Renal pelvis (tissue), 4 donors: Measurements from ENCODE around the gene LAMB1. TPM values are rescaled to one million over a fixed set of nuclear protein-coding genes. Genes with fewer than 3 reads are reported as not detected.
A peak's percentile ranks its signal among the peaks of the same experiment; 100 is the strongest.

Experiments
- DNase-seq: peaks from one replicate; pipeline ENCODE4 v3.0.0-alpha.2; 2013
- polyA plus RNA-seq, 3 donors: library from polyadenylated mRNA; unstranded; fragments of 120-200 nt; gene quantifications; one replicate each; pipeline ENCODE4 v1.2.1, GENCODE V29; 2013; ENCODE audit not compliant: insufficient read length in 3 of 3

Gene LAMB1
- polyA plus RNA-seq, 3 donors = 618 to 855 (median 711) TPM

DNA sequence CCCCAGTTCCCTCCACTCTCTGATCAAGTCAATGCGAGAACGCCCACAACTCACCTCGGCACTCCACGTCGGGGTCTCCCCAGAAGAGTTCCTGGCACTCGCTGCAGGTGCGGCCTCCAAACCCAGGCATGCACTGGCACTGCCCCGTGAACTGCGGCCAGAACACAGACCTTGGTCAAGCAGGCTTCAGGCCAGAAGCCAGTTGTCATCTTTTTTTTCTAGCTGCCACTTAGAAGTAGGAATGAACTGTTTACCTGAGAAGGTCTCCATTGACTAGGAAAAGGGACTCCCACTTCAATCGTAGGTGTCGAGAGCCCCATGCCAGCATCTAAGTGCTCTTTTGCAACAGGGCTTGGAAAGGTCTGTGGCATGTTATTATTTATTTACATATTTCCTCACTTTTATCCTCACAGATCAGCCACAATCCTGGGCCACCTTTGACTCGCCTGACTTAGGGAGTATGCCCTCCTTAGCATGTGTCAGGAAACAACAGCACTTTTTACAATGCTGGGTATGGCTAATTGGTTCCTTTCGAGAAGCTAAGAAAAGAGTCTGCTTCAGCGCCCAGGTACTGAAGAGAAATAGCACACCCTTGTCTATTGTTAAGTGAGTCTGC lies 51.7 kb downstream of the LAMB1 start:
- DNase-seq = no peak

DNA sequence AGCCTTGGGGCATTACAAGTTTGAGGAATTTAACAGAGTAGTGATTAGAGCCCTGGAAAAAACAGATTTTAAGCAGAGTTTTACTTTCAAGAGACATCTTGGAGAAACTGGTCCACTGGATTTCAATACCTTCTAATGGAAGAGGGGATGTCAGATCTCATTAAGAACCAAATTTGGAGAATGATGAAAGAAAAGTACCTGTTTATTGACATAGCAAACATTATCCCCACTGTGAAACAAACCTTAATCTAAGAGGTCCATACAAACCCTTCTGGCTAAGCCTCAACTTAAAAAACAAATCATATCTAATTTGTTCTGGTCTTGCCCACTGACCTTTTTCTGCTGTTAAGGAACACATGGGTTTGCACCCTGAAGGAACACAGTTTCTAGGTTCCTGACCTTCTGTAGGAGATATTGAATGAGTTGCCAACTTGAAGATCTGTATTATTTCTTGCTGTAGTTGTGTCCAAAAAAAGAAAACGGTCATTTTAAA lies 53.5 kb downstream of the LAMB1 start:
- DNase-seq = no peak

DNA sequence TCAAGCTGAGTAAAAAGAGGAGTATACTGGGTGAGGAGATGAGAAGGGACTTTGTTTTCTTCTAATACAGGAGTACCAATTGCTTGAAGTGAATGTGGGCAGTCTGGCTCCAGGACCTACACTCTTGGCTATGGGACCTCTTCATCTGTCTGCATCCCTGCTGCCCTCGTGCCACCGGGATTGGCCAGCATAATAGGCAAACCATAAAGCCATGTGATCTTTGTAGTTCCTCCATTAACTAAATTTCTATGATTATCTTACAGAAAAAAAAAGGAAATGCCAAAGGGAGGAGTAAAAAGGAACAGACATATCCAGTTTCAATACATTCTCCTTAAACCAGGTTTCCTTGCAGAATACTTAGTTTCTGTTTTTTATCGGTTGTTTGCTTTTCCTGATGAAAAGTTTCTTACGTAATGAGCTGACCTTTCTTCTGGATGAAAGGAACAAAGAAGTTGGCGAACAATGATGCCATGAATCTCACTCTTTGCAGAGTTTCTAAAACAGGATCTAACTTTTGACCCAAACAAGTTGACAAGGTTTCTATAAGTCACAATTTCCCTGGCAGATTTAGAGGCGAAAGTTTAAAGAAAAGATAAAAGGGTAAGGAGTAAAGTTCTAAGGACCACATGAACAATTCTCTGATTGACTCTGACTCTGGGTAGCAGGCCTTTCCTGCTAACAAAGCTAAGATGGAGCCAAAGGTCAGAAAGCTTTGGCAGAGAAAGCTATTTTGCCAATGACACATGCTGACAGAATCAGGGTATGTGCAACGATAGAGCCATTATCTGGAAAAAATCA lies 54.1 kb downstream of the LAMB1 start:
- no peak for DNase-seq

DNA sequence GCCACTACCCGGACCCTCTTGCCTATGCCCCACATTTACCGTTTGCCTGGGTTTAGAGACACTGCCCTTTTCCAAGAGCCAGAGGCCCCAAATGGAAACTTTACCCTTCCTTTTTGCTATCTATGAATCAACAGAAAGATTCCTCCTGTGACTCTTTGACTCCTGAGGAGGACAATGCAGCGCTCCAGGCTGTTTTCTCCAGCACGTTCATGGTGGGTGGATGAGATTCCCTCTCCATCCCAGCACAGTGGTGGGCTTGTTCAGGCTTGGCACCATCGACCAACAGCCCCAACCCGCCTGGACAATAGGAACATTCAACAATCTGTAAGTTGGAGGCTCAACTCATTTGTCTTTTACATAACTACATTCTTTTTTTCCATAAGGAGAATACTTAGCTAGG lies 56.1 kb downstream of the LAMB1 start:
- DNase-seq = no peak

DNA sequence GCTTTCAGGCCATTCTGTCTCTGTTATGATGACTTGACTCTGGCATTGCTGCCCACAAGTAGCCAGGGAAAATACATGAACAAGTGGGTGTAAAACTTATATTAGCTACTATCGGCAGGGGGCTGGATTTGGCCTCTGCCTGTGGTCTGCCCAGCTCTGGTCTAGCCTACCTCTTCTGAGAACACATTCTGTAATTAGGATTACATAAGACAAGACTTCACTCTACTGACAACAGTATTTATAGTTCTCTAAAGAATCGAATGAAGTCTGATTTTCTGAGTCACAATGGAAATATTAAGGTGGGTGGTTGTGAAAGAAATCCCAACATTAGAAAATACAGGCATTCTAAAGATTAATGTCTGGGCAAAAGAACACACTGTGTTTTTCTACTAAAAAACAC lies 56.5 kb downstream of the LAMB1 start:
- no peak for DNase-seq

DNA sequence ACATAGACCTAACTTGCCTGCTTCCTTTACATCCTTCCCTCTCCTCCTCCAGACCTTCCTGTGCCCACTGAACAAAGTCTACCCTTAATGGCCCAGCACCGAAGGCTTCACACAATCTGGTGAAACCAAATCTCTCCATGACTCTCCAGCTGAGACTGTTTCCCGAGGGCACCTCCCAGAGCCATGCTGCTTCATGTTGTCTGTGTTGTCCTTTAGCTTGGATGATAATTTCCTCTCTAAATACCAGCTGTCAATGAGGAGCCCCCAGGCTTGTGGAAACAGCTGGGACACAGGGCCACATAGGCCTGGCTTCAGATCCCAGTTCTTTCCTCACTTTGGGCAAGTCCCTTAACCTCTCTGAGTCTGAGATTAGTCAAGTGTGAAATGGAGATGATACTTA lies 57.6 kb downstream of the LAMB1 start:
- DNase-seq = no peak

DNA sequence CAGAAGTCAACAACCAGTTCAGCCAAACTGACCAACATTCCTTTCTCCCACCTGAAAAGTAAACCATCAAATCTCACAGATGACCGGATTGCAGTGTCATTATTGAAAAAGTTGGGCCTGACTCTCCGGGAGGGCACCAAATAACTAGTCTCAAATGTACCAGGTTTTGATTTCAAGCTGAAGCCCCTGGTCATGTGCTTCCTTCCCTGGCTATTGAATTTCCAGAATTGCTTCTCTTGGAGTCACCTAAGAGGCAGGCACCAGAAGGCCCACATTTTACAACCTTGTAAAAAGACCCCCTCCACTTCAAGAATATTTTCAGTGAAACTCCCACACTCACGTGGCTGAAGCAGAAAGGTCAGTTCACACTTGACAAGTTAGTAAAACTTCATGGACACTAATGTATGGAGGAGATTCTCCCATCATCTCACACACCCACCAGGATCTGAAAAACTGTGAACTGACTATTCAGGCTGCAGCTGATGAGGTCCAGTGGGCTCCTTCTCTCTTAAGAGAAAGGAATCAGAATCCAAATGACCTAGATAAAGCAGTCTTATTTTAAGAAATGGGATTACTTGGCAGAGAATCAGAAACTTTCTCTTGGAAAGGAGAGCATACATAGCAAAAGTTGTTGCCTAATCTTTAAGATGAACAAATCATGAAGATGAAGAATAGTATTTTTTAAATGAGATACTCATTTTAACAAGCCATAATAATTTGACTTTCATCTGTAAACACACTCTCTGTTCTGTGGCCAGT lies 58.4 kb downstream of the LAMB1 start:
- peak; percentile 24 for DNase-seq

DNA sequence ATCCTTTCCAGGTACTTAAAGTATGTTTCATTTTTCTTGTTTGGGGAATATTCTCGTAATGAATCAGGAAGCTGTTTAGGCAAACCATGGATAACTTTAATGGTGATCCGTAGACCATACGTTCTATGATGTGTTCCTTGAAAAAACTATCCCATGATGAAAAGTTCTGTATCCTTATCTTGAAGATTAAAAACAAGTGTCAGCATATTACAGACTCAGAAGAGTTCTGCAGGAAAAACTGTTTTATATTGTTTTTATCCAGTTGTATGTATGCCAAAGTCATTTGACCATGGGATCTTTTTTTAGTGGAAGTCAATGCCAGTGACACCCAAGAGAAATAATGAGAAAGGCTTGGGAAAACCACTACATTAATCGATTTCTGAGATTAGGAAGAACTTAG lies 59.9 kb downstream of the LAMB1 start:
- DNase-seq = no peak

DNA sequence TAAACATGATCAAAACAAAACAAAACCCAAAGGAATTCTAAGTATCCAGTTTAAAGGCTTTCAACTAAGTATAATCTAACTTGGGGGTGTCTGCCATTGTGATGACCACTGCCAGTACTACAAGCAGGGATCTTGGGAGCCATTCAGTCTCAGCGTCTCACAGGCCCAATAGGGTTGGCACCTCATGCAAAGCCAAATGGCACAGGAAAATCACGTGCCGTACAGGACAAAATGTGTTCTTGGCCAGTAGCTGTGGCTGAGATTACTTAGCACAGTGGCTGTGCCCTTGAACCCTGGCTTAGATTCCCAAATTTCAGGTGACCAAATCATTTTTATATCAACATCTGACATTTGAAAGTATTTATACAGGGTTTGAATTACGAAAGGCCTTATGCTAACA lies 62.0 kb downstream of the LAMB1 start:
- DNase-seq = no peak

DNA sequence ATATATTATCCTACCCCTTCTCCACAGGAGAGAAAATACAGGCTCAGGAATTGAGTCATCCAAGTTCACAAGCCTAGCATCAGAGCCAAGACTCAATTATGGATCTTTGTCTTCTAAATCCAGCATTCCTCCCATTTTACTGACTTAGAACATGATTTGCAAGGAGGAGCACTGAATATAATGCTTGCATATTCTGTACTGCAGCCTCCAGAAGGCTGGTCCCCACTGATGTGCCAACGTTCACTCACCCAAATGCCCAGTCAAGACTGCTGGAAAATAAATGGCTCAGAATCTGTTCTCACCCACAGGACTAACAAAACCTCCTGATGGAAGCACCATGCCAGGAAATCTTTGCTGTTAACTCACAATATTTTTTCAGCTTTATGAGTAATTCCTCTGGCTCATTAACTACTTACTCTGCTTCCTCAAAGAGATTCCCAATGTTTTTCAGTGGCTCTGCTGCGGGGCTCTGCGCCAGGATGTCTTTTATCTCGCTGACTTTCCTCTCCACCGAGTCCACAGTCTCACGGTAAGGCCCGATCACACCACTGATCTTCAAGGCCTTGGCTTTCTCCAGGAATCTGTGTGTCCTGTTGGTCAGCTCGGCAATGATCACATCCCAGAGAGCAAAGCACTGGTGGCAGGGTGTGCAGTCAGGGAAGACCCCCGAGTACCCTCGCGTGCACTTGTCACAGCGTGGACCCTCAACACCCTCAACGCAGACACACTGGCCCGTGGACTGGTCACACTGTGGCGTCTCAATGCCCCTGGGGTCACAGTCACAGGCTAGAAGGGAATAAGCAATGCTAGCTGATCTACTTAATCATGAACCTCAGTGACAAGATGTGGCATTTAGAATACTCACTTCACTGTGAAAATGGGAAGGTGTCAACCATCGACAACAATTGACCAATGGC lies 63.1 kb downstream of the LAMB1 start:
- no peak for DNase-seq

DNA sequence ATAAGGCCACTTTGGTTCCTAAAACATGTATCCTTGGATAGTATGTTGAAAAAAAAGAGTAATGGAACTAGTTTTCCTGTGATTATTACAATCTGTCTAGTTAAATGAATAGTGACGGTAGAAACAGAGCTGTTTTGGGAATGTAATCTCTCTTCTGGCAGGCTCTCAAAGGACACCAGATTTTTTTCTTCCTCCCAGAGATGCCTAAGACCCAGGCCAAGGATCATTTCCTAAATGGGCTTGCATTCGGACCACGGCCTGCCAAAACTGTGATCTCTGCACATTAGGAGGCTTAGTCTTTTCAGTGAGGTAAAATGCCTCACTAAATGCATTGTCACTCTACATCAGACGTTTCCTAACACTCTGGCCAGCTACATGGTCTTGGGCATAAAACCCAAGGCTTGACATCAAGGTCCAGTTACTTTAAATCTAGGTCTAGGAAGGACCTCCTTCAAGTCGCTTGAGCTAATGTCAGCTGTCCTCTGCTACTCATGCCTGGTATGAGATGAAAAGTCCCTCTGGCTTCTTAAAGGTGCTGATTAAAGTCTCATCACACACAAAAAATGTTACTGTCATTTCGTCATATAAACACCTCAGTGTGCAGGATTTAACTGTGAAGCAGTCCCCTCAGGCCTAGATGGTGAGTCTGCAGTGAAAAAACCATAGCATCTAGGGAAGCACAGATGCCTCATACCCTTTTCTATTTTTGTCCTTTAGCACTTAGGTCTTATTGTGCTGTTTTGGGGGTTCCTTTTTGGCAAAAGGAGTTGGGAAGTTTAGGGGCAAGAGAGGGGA lies 64.3 kb downstream of the LAMB1 start:
- no peak for DNase-seq

DNA sequence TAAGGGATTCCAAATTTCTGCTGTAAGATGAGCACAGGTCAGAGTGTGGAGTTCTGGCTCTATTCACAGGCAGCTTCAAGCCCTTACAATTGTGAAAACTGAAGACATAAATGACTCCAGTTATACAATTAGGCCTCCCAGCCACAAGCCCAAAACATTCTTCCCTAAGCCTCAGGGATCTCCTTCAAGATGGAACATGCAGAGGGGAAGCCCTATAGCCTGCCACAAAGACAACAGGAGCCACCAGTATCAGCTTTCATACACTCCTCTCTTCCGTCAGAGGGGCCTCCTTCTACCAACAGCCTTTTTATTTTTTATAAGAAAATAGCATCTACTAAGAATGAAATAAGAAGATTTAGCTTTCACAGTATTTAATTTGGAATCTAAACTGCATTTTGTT lies 65.4 kb downstream of the LAMB1 start:
- DNase-seq = no peak

DNA sequence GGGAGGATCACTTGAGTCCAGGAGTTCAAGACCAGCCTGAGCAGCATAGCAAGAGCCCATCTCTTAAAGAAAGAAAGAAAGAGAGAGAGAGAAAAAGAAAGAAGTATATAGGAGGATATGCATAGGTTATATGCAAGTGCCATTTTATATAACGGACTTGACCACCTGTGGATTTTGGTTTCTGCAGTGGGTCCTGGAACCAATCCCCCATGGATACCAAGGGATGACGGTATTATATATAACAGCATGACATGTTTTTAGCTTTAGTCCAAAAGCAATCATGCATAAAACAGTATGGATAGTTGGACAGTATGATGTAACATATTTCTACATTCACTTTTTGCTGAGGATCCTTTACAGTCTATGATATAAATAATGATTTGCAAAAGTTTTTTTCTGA lies 66.6 kb downstream of the LAMB1 start:
- DNase-seq = no peak

DNA sequence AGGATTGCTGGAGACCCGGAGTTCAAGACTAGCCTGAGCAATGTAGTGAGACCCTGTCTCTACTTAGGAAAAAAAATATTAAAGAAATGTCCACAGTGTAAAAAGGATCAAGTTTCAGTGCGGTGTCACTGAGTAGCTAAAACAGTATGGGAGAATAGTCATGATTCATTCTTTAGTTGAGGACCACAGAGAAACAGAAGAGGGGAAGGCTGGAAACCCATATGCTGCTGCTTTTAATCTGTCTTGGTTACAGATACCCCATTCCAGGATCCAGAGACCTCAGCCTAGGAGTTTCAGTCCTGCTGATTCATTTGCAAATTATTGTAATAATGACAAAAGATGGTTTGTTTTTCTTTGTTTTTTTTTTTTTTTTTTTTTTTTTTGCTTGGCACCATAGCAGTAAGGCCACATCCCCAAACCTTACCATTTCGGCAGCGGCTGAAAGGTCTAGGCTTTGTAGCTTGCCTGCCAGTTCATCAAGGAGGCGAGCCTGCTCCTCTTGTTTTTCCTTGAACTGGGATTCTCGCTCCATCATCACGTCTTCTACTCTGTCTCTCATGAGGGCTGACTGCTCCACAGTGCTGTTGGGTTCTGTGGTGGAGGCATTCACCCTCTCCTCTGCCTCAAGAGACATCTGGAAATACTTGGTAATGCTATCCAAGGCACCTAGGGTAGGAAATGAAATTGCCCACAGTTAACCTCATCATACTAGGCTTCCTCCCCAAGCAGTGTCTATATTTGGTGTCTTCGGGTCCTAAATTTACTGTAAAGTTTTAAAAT lies 67.8 kb downstream of the LAMB1 start:
- DNase-seq = no peak

DNA sequence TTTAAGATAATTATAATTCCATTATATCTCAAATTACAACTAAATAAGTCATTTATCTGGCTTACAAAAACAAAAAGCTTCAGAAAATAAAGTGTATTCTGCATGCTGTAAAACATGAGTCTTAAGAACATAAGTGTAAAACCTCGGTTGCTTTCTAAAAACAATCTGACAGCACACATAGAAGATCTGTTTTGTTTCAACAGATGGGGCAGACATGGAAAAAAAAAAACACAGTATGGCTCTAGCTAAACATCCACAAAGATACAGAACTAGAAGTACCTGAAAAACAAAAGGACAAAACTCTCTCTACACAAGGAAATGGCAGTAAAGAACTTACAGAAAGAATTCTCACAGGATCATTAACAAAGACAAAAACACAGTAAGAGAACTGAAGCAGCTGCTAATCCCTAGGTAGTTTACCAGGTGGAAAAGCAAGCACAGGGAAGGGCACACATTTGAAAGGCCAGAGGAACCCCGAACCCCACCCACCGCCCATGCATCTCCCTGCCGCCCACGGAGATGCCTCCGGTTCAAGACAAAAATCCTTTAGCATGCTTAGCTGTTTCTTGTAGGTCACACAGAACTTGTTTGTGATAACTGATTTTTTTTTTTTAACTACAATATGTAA lies 69.5 kb downstream of the LAMB1 start:
- no peak for DNase-seq

DNA sequence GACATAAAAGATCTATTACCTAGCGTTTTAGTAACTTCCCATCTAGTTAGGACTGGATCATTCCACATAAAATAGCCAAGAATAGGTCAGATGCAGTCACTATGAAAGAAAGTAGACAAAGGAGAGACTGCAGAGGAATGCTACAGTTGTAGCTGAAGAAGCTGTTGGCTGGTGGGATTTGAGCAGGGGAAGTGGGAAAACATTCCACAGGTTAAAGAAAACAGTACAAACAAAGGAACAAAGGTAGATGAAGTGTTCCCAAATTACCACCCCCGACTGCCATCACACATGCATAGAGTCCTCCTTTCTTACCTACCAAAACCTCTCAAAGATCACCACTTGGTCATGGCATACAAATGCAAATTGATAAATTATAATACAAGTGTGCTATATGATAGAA lies 70.2 kb downstream of the LAMB1 start:
- no peak for DNase-seq

DNA sequence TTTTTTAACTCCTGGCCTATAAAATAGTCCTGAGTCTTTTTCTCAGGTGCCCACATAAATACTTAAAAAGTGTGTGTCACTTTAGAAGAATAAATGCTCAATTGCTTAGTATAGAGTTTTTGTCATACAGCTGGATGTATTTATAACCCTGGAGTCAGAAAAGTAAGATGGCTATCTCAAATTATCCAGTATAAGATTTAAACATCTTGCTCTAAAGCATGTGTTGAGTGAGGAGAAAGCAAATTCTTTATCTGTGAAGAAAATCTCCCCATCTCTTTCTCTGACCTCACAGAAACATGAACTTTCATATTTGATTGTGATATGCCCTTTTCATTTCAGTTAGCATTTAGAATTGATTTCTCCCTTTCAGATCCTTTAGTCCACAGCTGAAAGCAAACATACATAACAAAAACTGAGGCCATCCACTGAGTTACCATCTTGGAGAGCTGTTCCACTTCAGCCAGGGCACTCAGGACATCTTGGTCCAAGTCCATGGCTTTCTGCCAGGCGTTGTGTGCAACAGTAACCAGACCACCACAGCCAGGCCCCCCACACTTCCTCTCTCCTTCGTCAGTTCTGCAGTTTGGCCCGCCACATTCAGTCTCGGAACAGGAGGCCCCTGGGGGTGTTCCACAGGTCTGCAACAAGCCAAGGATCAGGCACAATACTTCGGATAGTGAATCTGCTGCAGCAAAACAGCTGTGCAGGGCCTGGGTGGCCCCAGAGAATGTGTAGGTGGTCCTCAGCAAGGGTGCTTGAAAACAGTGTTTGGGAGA lies 71.0 kb downstream of the LAMB1 start:
- DNase-seq = no peak

DNA sequence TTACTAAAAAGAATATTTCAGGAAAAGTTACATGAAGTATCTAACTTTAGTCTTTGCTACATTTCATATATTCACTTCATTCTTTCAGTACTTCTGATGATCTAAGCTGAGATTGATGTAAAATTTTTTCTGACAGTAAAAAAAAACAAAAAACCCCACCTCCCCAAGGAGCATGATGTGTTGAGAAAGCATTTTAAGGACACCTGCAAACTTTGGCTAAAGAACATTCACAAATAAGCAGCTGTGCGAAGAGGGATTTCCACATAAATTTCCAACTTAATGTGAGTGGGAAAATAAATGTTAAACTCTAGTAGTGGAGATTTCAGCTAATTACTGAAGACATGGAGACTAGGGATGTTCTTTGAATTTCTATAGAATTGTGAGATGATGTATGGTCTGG lies 76.5 kb downstream of the LAMB1 start:
- no peak for DNase-seq
